ENCODE results near the gene PRUNE2. TPM values are rescaled to one million over a fixed set of nuclear protein-coding genes. Genes with fewer than 3 reads are reported as not detected.

PRUNE2 gene
- polyA plus RNA-seq, 1 experiment = 0.78 TPM

DNA sequence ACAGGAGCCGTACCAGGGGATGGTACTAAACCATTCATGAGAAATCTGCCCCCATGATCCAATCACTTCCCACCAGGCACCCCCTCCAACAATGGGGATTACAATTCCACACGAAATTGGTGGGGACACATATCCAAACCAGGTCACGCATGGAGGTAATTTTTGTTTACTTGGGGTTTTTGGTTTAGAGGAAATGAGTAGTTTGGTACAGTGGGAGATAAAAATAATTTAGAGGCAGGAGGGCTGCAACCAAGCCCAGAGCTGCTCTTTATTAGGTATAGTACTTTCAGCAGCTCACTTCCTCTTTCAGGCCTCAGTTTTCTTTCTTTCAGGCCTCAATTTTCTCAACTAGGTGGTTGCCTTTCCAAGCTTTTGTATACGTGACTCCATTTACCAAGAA lies 23.2 kb downstream of the PRUNE2 start:
- DNase-seq (ENCODE audit: low read depth) = no peak
- TF ChIP-seq, protein P1, sequence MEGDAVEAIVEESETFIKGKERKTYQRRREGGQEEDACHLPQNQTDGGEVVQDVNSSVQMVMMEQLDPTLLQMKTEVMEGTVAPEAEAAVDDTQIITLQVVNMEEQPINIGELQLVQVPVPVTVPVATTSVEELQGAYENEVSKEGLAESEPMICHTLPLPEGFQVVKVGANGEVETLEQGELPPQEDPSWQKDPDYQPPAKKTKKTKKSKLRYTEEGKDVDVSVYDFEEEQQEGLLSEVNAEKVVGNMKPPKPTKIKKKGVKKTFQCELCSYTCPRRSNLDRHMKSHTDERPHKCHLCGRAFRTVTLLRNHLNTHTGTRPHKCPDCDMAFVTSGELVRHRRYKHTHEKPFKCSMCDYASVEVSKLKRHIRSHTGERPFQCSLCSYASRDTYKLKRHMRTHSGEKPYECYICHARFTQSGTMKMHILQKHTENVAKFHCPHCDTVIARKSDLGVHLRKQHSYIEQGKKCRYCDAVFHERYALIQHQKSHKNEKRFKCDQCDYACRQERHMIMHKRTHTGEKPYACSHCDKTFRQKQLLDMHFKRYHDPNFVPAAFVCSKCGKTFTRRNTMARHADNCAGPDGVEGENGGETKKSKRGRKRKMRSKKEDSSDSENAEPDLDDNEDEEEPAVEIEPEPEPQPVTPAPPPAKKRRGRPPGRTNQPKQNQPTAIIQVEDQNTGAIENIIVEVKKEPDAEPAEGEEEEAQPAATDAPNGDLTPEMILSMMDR (IDR thresholded peaks at IDR 0.05; ENCODE audit: insufficient read depth, low read depth, low read length) = no peak
- POLR2A ChIA-PET = no interaction called here
- H3K27me3 ChIP-seq (ENCODE audit: control insufficient read depth, insufficient read depth, low read length) = no peaks in the 10 kb centered on the region
- CTCF ChIA-PET = interaction anchor here (1.1 kb wide), 1 partner anchor 26 kb away, joined by 3 read pairs; no protein-coding TSS in a partner anchor
- H3K4me3 ChIP-seq (ENCODE audit: low read depth, low read length) = no peak overlapping the region
- H3K36me3 ChIP-seq (ENCODE audit: control insufficient read depth, insufficient read depth, low read length) = no peaks in the 10 kb centered on the region

DNA sequence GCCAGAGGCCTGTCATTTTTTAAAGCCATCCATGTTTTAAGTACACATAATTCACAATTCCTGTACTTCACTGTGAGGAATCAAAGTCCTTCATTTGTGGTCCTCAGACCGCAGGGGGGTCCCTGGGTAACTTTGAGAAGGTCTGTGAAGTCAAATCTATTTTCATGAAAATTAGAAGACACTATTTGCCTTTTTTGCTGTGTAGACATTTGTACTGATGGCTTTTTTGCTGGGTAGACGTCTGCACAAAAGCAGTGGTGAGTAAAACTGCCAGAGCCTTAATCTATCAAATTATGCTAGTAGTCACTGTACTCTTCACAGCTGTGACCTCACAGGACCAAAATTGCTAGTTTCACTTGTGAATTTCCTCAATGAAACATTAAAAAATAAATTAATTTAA lies 25.7 kb downstream of the PRUNE2 start:
- Histone ChIP-seq H3K4me3 (ENCODE audit: low read depth, low read length) (no peak overlapping the region), H3K27me3 (ENCODE audit: control insufficient read depth, insufficient read depth, low read length) (no peaks in the 10 kb centered on the region), H3K36me3 (ENCODE audit: control insufficient read depth, insufficient read depth, low read length) (no peaks in the 10 kb centered on the region)
- CTCF ChIA-PET = no interaction called here
- no peak for DNase-seq (ENCODE audit: low read depth)
- POLR2A ChIA-PET = no interaction called here
- TF ChIP-seq, protein P1 (IDR thresholded peaks at IDR 0.05; ENCODE audit: insufficient read depth, low read depth, low read length) = no peak

DNA sequence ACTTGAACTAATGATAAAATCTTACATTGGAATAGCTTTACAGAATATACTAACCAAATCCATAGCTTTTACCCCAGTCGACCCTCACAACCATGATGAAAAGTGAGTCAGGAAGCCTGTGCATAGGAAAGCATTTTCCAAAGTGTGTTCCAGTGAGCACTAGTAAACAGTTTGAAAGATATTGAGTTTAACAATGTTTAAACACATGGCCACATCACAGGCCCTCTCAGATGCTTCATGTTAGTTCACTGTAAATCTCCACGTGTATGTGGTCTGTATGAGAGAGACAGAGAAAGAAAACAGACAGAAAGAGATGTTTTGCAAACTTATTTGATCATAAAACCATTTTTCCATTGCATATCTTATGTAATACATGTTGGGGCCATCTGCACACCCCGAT lies 27.0 kb downstream of the PRUNE2 start:
- DNase-seq (ENCODE audit: low read depth) = no peak
- CTCF ChIA-PET = interaction anchor here (1.1 kb wide), 1 partner anchor 33 kb away, joined by 3 read pairs; no protein-coding TSS in a partner anchor
- Histone ChIP-seq H3K36me3 (ENCODE audit: control insufficient read depth, insufficient read depth, low read length) (no peaks in the 10 kb centered on the region), H3K4me3 (ENCODE audit: low read depth, low read length) (no peak overlapping the region), H3K27me3 (ENCODE audit: control insufficient read depth, insufficient read depth, low read length) (no peaks in the 10 kb centered on the region)
- TF ChIP-seq, protein P1 (IDR thresholded peaks at IDR 0.05; ENCODE audit: insufficient read depth, low read depth, low read length) = no peak
- POLR2A ChIA-PET = no interaction called here

DNA sequence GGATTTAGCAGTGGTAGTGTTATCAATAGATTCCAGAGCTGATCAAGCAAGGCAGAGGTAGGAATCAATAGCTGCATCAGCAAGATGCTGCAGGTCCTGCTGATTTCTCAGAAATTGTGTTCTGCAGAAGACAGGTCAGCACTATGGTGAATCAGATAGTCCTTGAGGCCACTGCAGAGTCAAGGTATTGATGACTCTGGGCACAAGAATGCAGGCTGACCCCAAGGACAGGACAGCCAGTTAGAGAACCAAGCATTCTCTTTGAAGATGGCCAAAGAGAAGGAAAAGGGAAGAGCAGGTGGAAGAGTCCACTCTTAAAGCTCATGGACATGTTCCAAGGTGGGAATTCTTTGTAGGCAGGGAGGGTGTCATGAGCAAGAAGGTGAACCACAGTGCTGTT lies 28.0 kb downstream of the PRUNE2 start:
- POLR2A ChIA-PET = no interaction called here
- TF ChIP-seq, protein P1 (IDR thresholded peaks at IDR 0.05; ENCODE audit: insufficient read depth, low read depth, low read length) = no peak
- Histone ChIP-seq H3K4me3 (ENCODE audit: low read depth, low read length) (no peak overlapping the region), H3K36me3 (ENCODE audit: control insufficient read depth, insufficient read depth, low read length) (no peaks in the 10 kb centered on the region), H3K27me3 (ENCODE audit: control insufficient read depth, insufficient read depth, low read length) (no peaks in the 10 kb centered on the region)
- no peak for DNase-seq (ENCODE audit: low read depth)
- CTCF ChIA-PET = interaction anchor here (0.5 to 1.0 kb wide), 2 partner anchors 11 to 13 kb away, joined by 5 read pairs; no protein-coding TSS in a partner anchor

DNA sequence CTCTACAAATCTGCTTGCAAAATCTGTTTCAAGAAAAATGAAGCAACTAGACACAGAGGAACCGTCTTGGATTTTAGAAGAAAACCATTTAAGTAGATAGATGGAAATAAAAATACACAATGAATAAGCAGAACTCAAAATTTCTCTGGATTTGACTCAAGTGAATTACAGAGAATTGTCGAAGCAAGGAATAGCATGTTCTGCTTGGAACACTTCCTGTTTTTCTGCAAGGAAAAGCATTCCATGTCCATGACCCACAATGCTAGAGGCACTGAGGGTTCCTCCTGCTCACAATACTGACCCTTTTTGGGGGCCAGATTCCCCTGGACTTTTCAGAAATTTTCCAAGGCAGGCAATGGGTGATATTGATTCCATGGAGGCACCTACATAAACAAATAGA lies 29.8 kb downstream of the PRUNE2 start:
- ChIA-PET POLR2A (no interaction called here), CTCF (interaction anchor here (1.8 kb wide), 1 partner anchor 66 kb away, joined by 3 read pairs; no protein-coding TSS in a partner anchor)

More for the DNA sequence above, 29.8 kb downstream of the PRUNE2 start:
- Histone ChIP-seq H3K36me3 (ENCODE audit: control insufficient read depth, insufficient read depth, low read length) (no peaks in the 10 kb centered on the region), H3K27me3 (ENCODE audit: control insufficient read depth, insufficient read depth, low read length) (no peaks in the 10 kb centered on the region), H3K4me3 (ENCODE audit: low read depth, low read length) (no peak overlapping the region)
- peak; percentile 9 for DNase-seq (ENCODE audit: low read depth)
- TF ChIP-seq, protein P1 (IDR thresholded peaks at IDR 0.05; ENCODE audit: insufficient read depth, low read depth, low read length) = no peak
